Measurements from ENCODE around the gene IL4I1. TPM values are rescaled to one million over a fixed set of nuclear protein-coding genes. Genes with fewer than 3 reads are reported as not detected.

IL4I1 gene
- total and polyA plus RNA-seq, 7 donors, result 0.05 to 3.3 (median 0.39) TPM

DNA sequence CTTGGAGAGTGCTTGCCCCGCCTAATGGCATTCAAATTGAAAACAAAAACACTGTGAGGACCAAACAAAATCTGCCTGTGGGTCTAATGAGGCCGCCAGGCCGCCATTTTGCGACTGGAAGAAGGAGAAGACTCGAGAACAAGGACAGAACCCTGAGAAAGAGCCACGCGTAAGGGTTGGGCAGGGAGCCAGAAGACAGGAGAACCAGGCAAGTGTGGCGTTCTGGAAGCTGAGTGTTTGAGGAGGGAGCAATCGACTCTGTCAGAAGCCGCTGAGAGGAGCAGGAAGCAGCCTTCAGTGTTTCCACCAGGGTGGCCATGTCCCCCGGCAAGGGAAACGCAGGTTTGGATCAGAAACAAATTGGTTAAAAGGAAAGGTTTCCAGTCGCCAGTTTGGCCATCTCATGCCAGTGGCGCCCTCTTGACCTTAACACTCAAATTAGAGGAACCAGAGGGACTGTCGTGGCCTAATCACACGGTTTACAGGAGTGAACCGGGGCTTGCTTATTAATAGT, 55.9 kb downstream of the IL4I1 start:
- DNase-seq, result no peak
- WGBS, 3 donors, result 79 to 87% (median 79%) methylated on average over 17 of the region's 17 CpGs
- no peak overlapping the region for H3K4me3 ChIP-seq
- TF ChIP-seq, protein P1, sequence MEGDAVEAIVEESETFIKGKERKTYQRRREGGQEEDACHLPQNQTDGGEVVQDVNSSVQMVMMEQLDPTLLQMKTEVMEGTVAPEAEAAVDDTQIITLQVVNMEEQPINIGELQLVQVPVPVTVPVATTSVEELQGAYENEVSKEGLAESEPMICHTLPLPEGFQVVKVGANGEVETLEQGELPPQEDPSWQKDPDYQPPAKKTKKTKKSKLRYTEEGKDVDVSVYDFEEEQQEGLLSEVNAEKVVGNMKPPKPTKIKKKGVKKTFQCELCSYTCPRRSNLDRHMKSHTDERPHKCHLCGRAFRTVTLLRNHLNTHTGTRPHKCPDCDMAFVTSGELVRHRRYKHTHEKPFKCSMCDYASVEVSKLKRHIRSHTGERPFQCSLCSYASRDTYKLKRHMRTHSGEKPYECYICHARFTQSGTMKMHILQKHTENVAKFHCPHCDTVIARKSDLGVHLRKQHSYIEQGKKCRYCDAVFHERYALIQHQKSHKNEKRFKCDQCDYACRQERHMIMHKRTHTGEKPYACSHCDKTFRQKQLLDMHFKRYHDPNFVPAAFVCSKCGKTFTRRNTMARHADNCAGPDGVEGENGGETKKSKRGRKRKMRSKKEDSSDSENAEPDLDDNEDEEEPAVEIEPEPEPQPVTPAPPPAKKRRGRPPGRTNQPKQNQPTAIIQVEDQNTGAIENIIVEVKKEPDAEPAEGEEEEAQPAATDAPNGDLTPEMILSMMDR (IDR thresholded peaks at IDR 0.05), result no peak
- H3K4me1 ChIP-seq, result peaks cover 29% of the 10 kb centered on the region
- H3K36me3 ChIP-seq (ENCODE audit: insufficient read depth in 1 of 2, low read depth in 1 of 2), result peaks cover 3 to 44% of the 10 kb centered on the region in 2 donors
- intact Hi-C loops (cut with DNase I), result loop anchor here in 1 of 2 donors (1.0 kb wide), 1 partner anchor 20 kb away; no protein-coding TSS in a partner anchor
- ATAC-seq, result no peak
- H3K27ac ChIP-seq, result peak overlapping the region; percentile 72
- H3K27me3 ChIP-seq (ENCODE audit: insufficient read depth in 3 of 3, low read length in 2 of 3), result no peaks in the 10 kb centered on the region
- H3K9me3 ChIP-seq, result no peaks in the 10 kb centered on the region

DNA sequence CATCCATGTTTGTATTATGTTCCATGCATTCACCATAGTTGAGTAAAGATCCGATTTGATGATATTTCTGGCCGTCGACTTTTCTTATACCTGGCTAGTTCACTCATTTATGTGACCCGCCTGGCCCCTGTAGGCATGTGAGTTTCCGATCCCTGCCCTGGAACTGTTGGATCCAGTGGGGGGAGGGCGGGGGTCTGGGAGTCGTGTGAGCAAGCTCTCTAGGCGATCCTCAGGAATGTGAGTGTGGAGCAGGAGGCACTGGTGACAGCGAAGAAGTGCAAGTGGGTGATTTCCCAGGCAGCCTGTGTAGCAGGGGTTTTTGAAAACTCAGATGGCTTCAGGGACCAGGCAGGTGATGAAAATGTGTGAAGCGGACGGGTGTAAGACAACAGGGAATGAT, 56.4 kb downstream of the IL4I1 start:
- no peak for ATAC-seq
- no peaks in the 10 kb centered on the region for H3K9me3 ChIP-seq
- H3K36me3 ChIP-seq (ENCODE audit: insufficient read depth in 1 of 2, low read depth in 1 of 2), result peaks cover 3 to 48% of the 10 kb centered on the region in 2 donors
- H3K27me3 ChIP-seq (ENCODE audit: insufficient read depth in 3 of 3, low read length in 2 of 3), result no peaks in the 10 kb centered on the region
- H3K27ac ChIP-seq, result peak overlapping the region; percentile 72
- DNase-seq, result no peak
- H3K4me1 ChIP-seq, result peaks cover 25% of the 10 kb centered on the region
- intact Hi-C loops (cut with DNase I), result no loop called here
- H3K4me3 ChIP-seq, result no peak overlapping the region
- WGBS, 3 donors, result 85 to 88% (median 86%) methylated on average over 11 of the region's 11 CpGs
- TF ChIP-seq, protein P1 (IDR thresholded peaks at IDR 0.05), result no peak

DNA sequence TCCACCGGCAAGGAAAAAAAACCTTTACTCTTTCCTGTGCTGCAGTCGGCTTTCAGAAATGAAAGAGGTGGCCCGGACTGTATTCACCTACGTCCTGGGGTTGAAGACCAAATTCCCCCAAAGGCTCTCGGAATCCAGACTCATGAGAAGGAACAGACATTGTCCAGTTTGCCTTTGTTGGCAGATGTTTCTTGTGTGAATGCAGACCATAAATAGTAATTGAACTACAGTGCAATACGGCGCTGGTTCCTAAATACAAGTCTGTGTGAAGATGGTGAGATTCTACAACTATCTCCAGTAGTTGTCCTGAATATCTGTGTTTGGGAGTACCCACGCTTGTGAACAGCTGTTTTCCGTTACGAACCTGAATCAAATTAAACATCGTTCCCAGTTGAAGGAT, 57.0 kb downstream of the IL4I1 start:
- ATAC-seq, result no peak
- TF ChIP-seq, protein P1 (IDR thresholded peaks at IDR 0.05), result no peak
- H3K9me3 ChIP-seq, result no peaks in the 10 kb centered on the region
- intact Hi-C loops (cut with DNase I), result no loop called here
- no peak for DNase-seq
- peaks cover 3 to 55% of the 10 kb centered on the region in 2 donors for H3K36me3 ChIP-seq (ENCODE audit: insufficient read depth in 1 of 2, low read depth in 1 of 2)
- 76 to 91% (median 82%) methylated on average over 11 of the region's 11 CpGs for WGBS, 3 donors
- no peak overlapping the region for H3K4me3 ChIP-seq
- peaks cover 18% of the 10 kb centered on the region for H3K4me1 ChIP-seq
- H3K27me3 ChIP-seq (ENCODE audit: insufficient read depth in 3 of 3, low read length in 2 of 3), result no peaks in the 10 kb centered on the region
- H3K27ac ChIP-seq, result peak overlapping the region; percentile 72

Other genes with a start within 250 kb of the IL4I1 start
- 10 to 100 TPM; 10.3 to 22.1 (median 14.4) TPM for gene IRF3, start 231.0 kb downstream of the IL4I1 start, total RNA-seq
- gene IRF3, start 231.0 kb downstream of the IL4I1 start, polyA plus RNA-seq, result 10 to 100 TPM; 18.2 to 26.5 (median 21.7) TPM
- gene BCL2L12, start 231.0 kb downstream of the IL4I1 start, total RNA-seq, result 10 to 100 TPM; 13.0 to 21.5 (median 15.8) TPM
- 10 to 100 TPM; 28.3 to 42.7 (median 35.0) TPM for gene BCL2L12, start 231.0 kb downstream of the IL4I1 start, polyA plus RNA-seq
- gene PRMT1, start 219.6 kb downstream of the IL4I1 start, total RNA-seq, result 100 to 1,000 TPM; 180 to 259 (median 198) TPM
- gene PRMT1, start 219.6 kb downstream of the IL4I1 start, polyA plus RNA-seq, result 100 to 1,000 TPM; 139 to 424 (median 208) TPM
- 1 to 10 TPM in 2 of 4 donors, under 1 TPM in 2; 0.58 to 1.5 (median 1.0) TPM for gene ADM5, start 207.3 kb downstream of the IL4I1 start, total RNA-seq
- gene ADM5, start 207.3 kb downstream of the IL4I1 start, polyA plus RNA-seq, result under 1 TPM; 0.38 to 0.48 (median 0.41) TPM
- 1 to 10 TPM in 1 of 4 donors, under 1 TPM in 3; 0.53 to 1.2 (median 0.70) TPM for gene CPT1C, start 205.8 kb downstream of the IL4I1 start, total RNA-seq
- gene CPT1C, start 205.8 kb downstream of the IL4I1 start, polyA plus RNA-seq, result 1 to 10 TPM in 2 of 3 donors, under 1 TPM in 1; 0.34 to 1.1 (median 1.0) TPM
- under 1 TPM in 1 of 4 donors, not detected in 3; 0.24 TPM for gene TSKS, start 133.6 kb downstream of the IL4I1 start, total RNA-seq
- under 1 TPM; 0.18 to 0.27 (median 0.18) TPM for gene TSKS, start 133.6 kb downstream of the IL4I1 start, polyA plus RNA-seq
- 100 to 1,000 TPM in 1 of 4 donors, 10 to 100 TPM in 3; 79.1 to 102 (median 84.3) TPM for gene AP2A1, start 129.9 kb downstream of the IL4I1 start, total RNA-seq
- gene AP2A1, start 129.9 kb downstream of the IL4I1 start, polyA plus RNA-seq, result 10 to 100 TPM; 58.2 to 81.7 (median 69.6) TPM
- 10 to 100 TPM; 20.9 to 33.7 (median 25.2) TPM for gene FUZ, start 83.6 kb downstream of the IL4I1 start, total RNA-seq
- gene FUZ, start 83.6 kb downstream of the IL4I1 start, polyA plus RNA-seq, result 10 to 100 TPM; 15.9 to 38.8 (median 28.6) TPM
- 10 to 100 TPM; 43.0 to 97.8 (median 69.7) TPM for gene MED25, start 78.6 kb downstream of the IL4I1 start, total RNA-seq
- 100 to 1,000 TPM in 1 of 3 donors, 10 to 100 TPM in 2; 24.5 to 125 (median 92.5) TPM for gene MED25, start 78.6 kb downstream of the IL4I1 start, polyA plus RNA-seq
- 100 to 1,000 TPM in 3 of 4 donors, 10 to 100 TPM in 1; 93.2 to 189 (median 151) TPM for gene PTOV1, start 45.7 kb downstream of the IL4I1 start, total RNA-seq
- gene PTOV1, start 45.7 kb downstream of the IL4I1 start, polyA plus RNA-seq, result 100 to 1,000 TPM in 2 of 3 donors, 10 to 100 TPM in 1; 72.1 to 122 (median 106) TPM
- gene PNKP, start 29.3 kb downstream of the IL4I1 start, total RNA-seq, result 10 to 100 TPM; 20.6 to 28.2 (median 23.9) TPM
- gene PNKP, start 29.3 kb downstream of the IL4I1 start, polyA plus RNA-seq, result 10 to 100 TPM; 16.7 to 31.9 (median 18.2) TPM
- 10 to 100 TPM; 56.0 to 82.8 (median 57.2) TPM for gene AKT1S1, start 19.5 kb downstream of the IL4I1 start, total RNA-seq
- gene AKT1S1, start 19.5 kb downstream of the IL4I1 start, polyA plus RNA-seq, result 100 to 1,000 TPM in 1 of 3 donors, 10 to 100 TPM in 2; 48.0 to 103 (median 76.0) TPM
- 100 to 1,000 TPM in 2 of 4 donors, 10 to 100 TPM in 2; 81.8 to 107 (median 94.8) TPM for gene TBC1D17, start 19.2 kb downstream of the IL4I1 start, total RNA-seq
- 10 to 100 TPM; 36.3 to 62.0 (median 52.6) TPM for gene TBC1D17, start 19.2 kb downstream of the IL4I1 start, polyA plus RNA-seq
- 10 to 100 TPM; 13.3 to 31.8 (median 20.1) TPM for gene ATF5, start 32.3 kb upstream of the IL4I1 start, total RNA-seq
- 10 to 100 TPM in 2 of 3 donors, 1 to 10 TPM in 1; 10.0 to 39.4 (median 23.7) TPM for gene ATF5, start 32.3 kb upstream of the IL4I1 start, polyA plus RNA-seq
- 10 to 100 TPM; 35.3 to 46.8 (median 39.7) TPM for gene NUP62, start 32.6 kb upstream of the IL4I1 start, total RNA-seq
- gene NUP62, start 32.6 kb upstream of the IL4I1 start, polyA plus RNA-seq, result 10 to 100 TPM; 21.1 to 46.3 (median 41.4) TPM
- gene SIGLEC11, start 64.3 kb upstream of the IL4I1 start, total RNA-seq, result under 1 TPM in 3 of 4 donors, not detected in 1; 0.36 to 0.38 (median 0.37) TPM
- under 1 TPM; 0.13 to 0.22 (median 0.21) TPM for gene SIGLEC11, start 64.3 kb upstream of the IL4I1 start, polyA plus RNA-seq
- 10 to 100 TPM; 25.4 to 39.0 (median 29.2) TPM for gene VRK3, start 128.5 kb upstream of the IL4I1 start, total RNA-seq
- 10 to 100 TPM; 23.8 to 54.7 (median 26.2) TPM for gene VRK3, start 128.5 kb upstream of the IL4I1 start, polyA plus RNA-seq
- 1 to 10 TPM; 4.9 to 8.9 (median 5.8) TPM for gene ZNF473, start 129.1 kb upstream of the IL4I1 start, total RNA-seq
- 1 to 10 TPM; 3.9 to 6.5 (median 4.1) TPM for gene ZNF473, start 129.1 kb upstream of the IL4I1 start, polyA plus RNA-seq